ENCODE measurements around the gene ACVR1B.
A peak's percentile ranks its signal among the peaks of the same experiment; 100 is the strongest.

Gene ACVR1B

DNA sequence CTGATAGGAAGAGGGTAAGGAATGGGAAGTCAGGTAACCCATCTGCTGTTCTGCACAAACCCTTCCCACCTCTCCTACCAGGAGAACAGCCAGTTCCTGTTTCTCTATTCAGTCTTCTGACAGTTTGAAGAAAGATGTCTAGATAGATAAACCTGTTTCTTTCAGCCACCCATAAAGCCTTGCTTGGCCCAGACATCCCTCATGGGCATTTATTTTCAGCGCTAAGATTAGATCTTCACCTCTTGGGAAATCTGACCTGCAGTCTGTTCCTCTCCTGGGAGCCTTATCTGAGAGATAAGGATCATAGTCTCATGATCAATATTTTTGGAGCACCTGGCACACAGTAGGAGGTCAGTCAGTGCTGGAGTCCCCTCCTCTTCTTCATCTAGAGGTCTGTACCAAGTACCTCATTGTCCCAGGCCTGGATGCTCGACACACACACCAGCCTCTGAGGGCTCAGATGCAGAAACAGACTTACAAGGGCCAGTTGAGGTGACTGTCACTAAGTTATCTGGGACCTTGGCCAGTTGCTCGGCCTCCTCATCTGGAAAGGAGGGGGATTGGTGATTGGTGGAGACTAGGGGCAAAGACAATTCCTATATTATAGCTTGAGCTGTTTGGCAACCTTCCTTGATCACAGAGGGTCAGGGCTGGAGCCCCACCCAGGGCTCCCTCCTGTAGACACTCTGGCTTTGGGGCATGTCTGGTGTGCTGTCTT is 26.0 kb upstream of the ACVR1B start:
- Mint-ChIP-seq H3K27me3 (peaks cover 3% of the 10 kb centered on the region), H3K27ac (no peak overlapping the region), H3K36me3 (ENCODE audit: low read depth) (no peaks in the 10 kb centered on the region), H3K4me3 (no peak overlapping the region), H3K9me3 (no peaks in the 10 kb centered on the region), H3K4me1 (ENCODE audit: low read depth) (peaks cover 11% of the 10 kb centered on the region)
- DNase-seq = no peak

DNA sequence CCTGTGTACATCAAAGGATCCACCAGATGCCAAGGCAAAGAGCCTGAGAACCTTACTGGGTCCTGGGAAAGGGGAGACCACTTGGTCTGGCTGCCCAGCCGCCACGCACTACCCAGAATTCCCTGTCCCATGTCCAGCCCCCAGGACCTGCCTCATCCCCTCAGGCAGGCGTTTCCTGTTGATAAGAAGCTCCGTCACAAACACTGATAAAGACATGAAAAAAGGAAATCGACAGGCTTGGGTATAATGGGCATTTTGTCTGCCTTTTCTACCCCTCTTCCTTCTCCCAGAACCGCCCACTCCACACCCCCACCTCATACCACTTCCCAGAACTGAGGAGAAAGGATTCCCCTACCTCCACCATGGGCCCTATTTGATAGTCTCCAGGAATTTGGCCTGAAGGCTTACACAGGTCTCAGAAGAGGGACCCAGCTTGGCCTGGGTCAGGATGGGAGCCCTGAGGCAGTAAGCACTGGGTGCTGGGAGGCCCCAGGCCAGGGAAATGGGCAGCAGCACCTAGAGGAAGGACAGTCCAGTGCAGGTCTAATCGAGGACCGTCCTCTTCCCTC is 25.4 kb upstream of the ACVR1B start:
- H3K9me3 Mint-ChIP-seq = no peaks in the 10 kb centered on the region
- H3K36me3 Mint-ChIP-seq (ENCODE audit: low read depth) = no peaks in the 10 kb centered on the region
- peaks cover 3% of the 10 kb centered on the region for H3K27me3 Mint-ChIP-seq
- DNase-seq = no peak
- H3K27ac Mint-ChIP-seq = no peak overlapping the region
- no peak overlapping the region for H3K4me3 Mint-ChIP-seq
- peaks cover 11% of the 10 kb centered on the region for H3K4me1 Mint-ChIP-seq (ENCODE audit: low read depth)

DNA sequence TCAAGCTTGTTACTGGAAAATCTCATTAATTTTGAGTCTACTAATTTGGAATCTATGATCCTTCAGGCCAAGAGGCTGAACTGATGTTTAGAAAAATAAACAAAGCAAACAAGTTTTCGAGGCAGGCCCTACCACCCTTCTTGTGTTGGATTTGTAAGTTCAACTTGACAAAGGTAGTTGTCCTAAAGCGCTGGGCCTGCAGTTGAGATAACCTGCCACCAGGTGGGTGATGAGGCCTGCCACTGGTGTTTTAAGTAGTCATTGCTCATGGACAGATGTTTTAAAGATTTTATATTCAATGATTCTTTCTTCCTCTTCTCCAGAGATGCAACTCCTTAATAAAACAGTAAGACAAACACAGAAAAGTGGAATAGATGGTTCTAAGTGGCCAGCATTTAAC is 24.8 kb upstream of the ACVR1B start:
- DNase-seq = peak; percentile 70
- no peak overlapping the region for H3K4me3 Mint-ChIP-seq
- H3K36me3 Mint-ChIP-seq (ENCODE audit: low read depth) = no peaks in the 10 kb centered on the region
- no peaks in the 10 kb centered on the region for H3K9me3 Mint-ChIP-seq
- H3K27me3 Mint-ChIP-seq = peaks cover 3% of the 10 kb centered on the region
- H3K4me1 Mint-ChIP-seq (ENCODE audit: low read depth) = peaks cover 11% of the 10 kb centered on the region
- no peak overlapping the region for H3K27ac Mint-ChIP-seq

DNA sequence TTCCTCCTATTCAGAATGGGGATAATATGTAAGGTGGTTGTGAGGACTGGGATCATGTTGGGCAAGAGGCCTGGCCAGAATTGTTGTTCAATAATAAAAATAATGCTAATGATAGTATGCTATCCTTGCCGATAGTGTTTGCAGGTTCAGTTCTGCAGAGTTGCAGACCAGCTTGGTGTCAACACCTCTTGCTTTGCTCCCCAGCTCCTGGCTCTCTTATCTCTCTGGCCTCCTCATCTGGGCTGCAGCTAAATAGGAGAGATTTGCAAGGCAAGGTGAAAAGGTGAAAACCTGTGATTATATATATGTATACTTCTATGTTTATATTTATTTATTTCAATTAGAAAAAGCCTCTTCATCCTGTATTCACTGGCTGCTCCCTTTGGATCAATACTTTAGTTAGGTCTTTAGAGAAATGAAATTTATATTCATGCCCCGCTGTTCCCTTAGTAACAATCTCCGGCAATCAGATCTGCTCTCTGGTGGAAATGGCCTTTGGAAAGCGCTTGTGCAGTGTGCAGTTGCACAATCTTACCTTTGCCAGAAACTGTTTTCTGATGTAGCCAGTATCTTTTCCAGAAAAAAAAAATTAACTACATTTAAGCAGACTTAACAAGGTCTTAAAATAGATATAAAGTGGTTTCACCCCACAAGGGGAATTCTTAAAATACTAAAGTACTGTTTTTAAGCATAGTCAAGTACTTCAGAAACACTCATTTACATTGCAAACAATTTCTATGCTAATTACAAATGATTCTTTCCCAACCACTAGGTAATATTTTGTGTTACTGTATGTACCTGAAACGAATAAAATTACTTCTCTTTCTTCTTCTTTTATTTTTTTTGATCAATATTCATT is 19.1 kb upstream of the ACVR1B start:
- DNase-seq = no peak
- Mint-ChIP-seq H3K4me3 (no peak overlapping the region), H3K4me1 (ENCODE audit: low read depth) (no peaks in the 10 kb centered on the region), H3K27ac (no peak overlapping the region), H3K9me3 (no peaks in the 10 kb centered on the region), H3K36me3 (ENCODE audit: low read depth) (no peaks in the 10 kb centered on the region), H3K27me3 (no peaks in the 10 kb centered on the region)

DNA sequence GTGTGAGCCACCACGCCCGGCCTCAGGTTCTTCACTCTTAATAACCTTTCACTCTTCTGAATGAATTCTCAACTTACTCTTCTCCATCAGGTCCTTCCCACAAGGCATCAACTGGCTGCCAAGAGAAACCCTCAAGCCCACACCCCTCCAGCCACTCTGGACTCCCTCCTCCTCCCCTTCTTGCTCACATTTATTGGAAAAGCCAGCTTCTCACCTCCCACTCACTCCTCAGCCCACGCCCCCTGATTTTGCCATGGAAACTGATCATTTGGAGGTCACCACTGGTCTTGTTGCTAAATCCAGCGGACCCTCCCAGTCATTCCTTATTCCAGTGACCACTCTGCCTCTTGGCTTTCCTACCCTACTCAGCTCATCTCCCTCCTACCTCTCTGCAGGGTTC is 17.4 kb upstream of the ACVR1B start:
- DNase-seq = no peak
- H3K4me1 Mint-ChIP-seq (ENCODE audit: low read depth) = no peaks in the 10 kb centered on the region
- H3K4me3 Mint-ChIP-seq = no peak overlapping the region
- H3K27ac Mint-ChIP-seq = no peak overlapping the region
- H3K27me3 Mint-ChIP-seq = no peaks in the 10 kb centered on the region
- H3K9me3 Mint-ChIP-seq = no peaks in the 10 kb centered on the region
- no peaks in the 10 kb centered on the region for H3K36me3 Mint-ChIP-seq (ENCODE audit: low read depth)

DNA sequence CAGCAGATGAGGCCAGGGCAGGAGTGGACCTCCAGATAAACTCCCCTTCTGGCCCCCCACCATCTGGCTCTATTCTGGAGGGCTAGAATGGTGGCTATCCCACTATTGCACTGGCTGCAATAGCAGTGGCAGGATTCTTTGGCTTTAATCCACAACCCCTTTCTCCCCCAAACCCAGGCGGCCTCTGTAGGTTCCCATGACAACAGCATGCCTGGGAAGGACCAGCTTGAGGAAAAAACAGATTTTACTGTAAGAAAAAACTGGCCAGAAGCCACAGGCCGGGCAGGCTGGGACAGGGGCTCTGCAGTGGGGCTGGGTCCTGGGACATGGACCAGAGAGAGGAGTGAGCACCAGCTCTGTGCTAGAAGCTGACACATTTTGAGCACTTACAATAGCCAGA is 13.6 kb upstream of the ACVR1B start:
- DNase-seq = no peak

DNA sequence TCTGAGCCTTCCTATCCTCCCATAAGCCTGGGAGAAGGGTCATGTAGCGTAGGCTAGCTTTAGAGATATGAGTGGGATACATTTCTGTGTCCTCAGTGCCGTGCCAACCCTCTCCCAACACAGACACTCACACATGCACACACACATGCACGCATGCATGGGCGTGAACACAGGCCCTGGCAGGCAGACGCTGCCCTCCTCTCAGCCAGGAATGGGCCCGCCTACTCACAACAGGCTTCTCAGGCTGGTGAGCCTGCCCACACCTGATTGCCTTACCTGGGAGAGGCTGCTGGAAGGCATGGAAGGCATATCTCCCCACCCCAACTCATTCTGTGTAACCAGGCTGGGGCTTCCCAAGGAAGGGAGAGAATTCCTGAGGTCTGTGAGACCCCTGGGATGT is 12.8 kb upstream of the ACVR1B start:
- no peaks in the 10 kb centered on the region for H3K9me3 Mint-ChIP-seq
- no peak overlapping the region for H3K4me3 Mint-ChIP-seq
- H3K27me3 Mint-ChIP-seq = peaks cover 7% of the 10 kb centered on the region
- H3K36me3 Mint-ChIP-seq (ENCODE audit: low read depth) = no peaks in the 10 kb centered on the region
- no peak overlapping the region for H3K27ac Mint-ChIP-seq
- no peak for DNase-seq
- peaks cover 2% of the 10 kb centered on the region for H3K4me1 Mint-ChIP-seq (ENCODE audit: low read depth)

More for the DNA sequence above, 13.6 kb upstream of the ACVR1B start:
- peaks cover 2% of the 10 kb centered on the region for H3K4me1 Mint-ChIP-seq (ENCODE audit: low read depth)
- H3K9me3 Mint-ChIP-seq = no peaks in the 10 kb centered on the region
- H3K27me3 Mint-ChIP-seq = peaks cover 7% of the 10 kb centered on the region
- H3K27ac Mint-ChIP-seq = no peak overlapping the region
- no peaks in the 10 kb centered on the region for H3K36me3 Mint-ChIP-seq (ENCODE audit: low read depth)
- H3K4me3 Mint-ChIP-seq = no peak overlapping the region

DNA sequence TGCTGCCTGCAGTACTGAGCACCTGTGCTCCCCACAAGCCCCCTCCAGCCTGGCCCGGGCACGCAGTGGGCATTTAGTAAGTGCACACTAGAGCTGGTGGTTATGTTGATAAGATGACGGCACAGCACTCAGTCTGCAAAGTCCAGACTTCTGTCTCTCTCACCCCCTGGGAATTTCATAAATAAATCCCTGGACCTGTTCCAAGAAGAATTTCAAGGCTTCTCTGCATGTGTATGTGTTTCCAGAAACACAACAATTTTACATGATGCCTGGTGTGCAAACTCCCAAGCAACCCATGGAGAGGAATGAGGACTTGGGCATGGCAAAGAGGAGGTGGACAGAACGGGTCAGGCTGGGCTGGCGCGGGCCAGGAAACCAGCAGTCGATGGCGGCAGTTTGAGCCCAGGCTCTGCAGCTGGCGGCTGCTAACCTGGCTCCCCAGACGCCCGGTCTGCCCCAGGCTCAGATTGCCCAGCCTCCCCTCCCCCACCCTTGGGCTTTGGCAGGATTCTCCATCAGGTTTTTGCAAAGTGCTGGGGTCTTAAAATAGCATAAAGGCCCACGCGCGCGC is 10.4 kb upstream of the ACVR1B start:
- Mint-ChIP-seq H3K4me1 (ENCODE audit: low read depth) (peaks cover 2% of the 10 kb centered on the region), H3K4me3 (no peak overlapping the region), H3K36me3 (ENCODE audit: low read depth) (no peaks in the 10 kb centered on the region), H3K27me3 (peaks cover 7% of the 10 kb centered on the region), H3K9me3 (peaks cover 5% of the 10 kb centered on the region), H3K27ac (no peak overlapping the region)
- no peak for DNase-seq

DNA sequence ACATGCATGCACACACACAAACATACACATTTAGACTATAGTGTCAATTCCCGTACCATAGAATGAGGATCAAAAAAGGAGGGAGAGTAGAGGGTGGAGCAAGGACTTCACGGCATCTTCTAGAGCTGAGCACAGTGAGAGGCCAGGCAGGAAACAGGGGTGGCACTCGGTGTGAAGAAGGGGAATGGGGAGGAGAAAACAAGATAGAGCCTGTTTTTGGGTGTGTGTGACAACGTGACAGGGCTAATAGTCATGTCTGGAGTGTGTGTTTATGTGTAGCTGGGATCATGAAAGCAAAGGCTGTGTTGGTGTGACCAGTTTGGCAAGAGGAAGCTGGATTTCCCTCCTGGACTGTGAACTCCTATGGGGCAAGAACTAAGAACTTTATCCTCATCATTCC is 9.9 kb upstream of the ACVR1B start:
- H3K4me1 Mint-ChIP-seq (ENCODE audit: low read depth) = peaks cover 2% of the 10 kb centered on the region
- H3K4me3 Mint-ChIP-seq = no peak overlapping the region
- H3K9me3 Mint-ChIP-seq = peaks cover 5% of the 10 kb centered on the region
- DNase-seq = no peak
- peaks cover 7% of the 10 kb centered on the region for H3K27me3 Mint-ChIP-seq
- no peaks in the 10 kb centered on the region for H3K36me3 Mint-ChIP-seq (ENCODE audit: low read depth)
- no peak overlapping the region for H3K27ac Mint-ChIP-seq

DNA sequence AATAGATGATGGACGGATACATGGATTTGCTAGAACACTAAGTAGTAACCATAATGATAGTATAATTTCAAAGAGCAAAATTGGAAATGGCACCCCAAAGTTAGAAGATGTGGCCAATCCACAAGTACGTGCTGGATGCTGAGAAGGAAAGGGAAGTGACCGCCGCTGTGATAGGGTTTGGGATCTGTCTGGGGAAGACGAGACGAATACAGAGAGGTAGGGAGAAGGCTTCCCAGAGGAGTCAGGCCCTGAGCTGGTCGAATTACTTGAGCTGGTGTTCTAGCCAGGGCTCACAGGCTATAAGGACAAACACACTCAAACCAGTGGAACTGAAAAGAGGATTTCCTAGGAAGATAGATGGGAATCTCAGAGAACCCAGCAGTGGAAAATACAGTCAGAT is 9.4 kb upstream of the ACVR1B start:
- H3K4me1 Mint-ChIP-seq (ENCODE audit: low read depth) = peaks cover 2% of the 10 kb centered on the region
- peaks cover 5% of the 10 kb centered on the region for H3K9me3 Mint-ChIP-seq
- DNase-seq = no peak
- H3K36me3 Mint-ChIP-seq (ENCODE audit: low read depth) = no peaks in the 10 kb centered on the region
- peaks cover 7% of the 10 kb centered on the region for H3K27me3 Mint-ChIP-seq
- H3K27ac Mint-ChIP-seq = no peak overlapping the region
- H3K4me3 Mint-ChIP-seq = no peak overlapping the region

DNA sequence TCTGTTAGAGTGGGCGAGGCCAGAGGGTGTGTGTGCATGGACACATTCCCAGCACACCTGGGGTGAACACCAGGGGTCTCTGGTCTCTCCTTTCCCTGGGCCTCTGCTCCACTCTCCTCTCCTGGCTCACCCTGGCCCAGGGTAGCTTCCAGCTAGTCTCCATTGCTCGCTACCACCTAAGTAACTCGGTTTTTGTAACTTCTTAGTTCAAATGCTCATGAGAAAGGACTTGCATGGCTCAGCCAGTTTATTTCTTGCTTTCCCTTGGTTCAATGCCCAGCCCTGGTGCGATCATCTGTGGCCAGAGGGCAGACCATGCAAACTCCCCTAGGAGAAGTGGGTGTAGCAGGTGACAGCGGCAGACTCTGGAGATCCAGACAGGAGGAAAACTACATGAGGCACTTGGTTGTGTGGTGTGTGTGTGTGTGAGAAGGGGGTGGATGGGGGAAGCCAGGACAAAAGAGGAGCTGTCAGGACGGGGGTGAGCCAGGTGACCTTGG is 8.9 kb upstream of the ACVR1B start:
- Mint-ChIP-seq H3K9me3 (peaks cover 5% of the 10 kb centered on the region), H3K27me3 (peaks cover 7% of the 10 kb centered on the region), H3K36me3 (ENCODE audit: low read depth) (no peaks in the 10 kb centered on the region), H3K27ac (no peak overlapping the region), H3K4me1 (ENCODE audit: low read depth) (peaks cover 2% of the 10 kb centered on the region), H3K4me3 (no peak overlapping the region)
- DNase-seq = no peak

DNA sequence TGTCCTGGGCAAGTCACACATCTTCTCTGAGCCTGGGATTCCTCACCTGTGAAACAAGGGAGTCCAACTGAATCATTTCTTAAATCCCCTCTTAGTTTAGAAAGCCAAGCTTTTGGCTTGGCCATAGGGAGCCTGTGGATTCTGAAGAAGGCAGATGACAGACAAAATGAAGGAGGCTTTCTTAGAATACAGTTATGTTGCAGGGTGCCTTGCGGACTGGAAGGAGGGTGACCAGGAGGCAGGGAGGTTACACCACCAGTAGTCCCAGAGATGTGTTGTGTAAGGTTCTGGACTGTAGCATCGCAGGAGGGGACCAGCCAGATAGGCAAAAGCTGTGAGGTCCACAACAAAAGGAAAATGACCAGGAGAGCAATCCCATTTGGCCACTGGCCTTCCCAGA is 8.2 kb upstream of the ACVR1B start:
- Mint-ChIP-seq H3K4me1 (ENCODE audit: low read depth) (peaks cover 2% of the 10 kb centered on the region), H3K27ac (no peak overlapping the region), H3K27me3 (peaks cover 7% of the 10 kb centered on the region), H3K36me3 (ENCODE audit: low read depth) (no peaks in the 10 kb centered on the region), H3K4me3 (no peak overlapping the region), H3K9me3 (peaks cover 5% of the 10 kb centered on the region)
- no peak for DNase-seq

DNA sequence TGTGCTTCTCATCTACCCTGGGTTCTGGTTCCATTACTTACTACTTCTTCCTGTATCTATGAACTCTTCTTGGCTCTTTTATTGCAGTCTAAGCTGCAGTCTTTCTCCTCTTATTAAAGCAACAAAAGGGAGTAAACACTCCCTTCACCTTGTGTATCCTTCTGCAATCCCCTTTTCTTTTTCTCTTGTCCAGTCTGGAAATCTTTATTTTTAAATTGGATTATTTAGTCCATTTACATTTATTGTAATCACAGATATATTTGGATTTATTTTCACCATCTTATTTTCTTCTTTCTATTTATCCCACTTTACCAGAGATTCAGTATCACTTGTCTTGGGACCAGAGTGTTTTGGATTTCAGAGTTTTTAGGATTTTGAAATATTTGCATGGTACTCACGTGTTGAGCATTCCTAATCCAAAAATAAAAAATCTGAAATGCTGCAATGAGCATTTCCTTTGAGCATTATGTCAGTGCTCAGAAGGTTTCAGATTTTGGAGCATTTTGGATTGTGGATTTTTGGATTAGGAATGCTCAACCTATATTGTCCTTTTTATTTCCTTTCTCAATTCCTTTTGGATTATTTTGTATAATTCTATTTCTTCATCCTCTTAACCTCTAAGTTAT is 6.8 kb upstream of the ACVR1B start:
- no peak for DNase-seq
- Mint-ChIP-seq H3K27ac (no peak overlapping the region), H3K4me1 (ENCODE audit: low read depth) (peaks cover 2% of the 10 kb centered on the region), H3K36me3 (ENCODE audit: low read depth) (no peaks in the 10 kb centered on the region), H3K4me3 (no peak overlapping the region), H3K9me3 (peaks cover 5% of the 10 kb centered on the region), H3K27me3 (peaks cover 9% of the 10 kb centered on the region)

DNA sequence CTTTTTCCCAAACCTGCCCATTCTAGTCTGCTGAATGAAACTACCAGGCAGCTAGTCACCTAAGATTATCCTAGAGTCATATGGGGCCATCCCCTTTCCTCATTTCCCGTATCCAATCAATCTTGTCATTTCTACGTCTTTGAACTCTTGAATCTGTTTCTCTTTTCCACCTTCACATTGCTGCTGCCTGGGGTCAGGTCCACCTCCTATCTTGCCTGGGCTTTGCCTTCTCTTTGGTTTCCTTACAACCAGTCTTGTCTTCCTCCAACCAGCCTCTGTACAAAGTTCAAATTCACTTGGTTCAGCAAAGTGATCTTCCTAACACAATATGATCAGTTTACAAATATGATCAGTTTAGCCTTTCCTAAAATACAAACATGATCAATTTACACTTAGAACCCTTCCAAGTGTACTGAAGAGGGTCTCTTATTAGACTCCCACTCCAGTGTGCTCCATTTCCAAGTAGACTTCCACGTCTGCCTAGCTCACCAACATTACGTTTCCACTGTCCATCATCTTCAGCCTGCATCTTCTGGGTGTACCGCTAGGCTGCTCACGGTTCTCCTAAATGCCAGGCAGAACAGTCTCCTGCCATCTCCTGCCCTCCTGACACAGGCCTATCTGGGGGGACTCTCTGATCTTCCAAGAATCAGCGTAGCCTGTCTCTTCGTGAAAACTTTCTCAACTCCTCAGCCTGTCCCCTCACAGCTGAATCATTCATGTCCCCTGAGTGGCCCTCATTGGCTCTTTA is 4.1 kb upstream of the ACVR1B start:
- Mint-ChIP-seq H3K27me3 (peaks cover 8% of the 10 kb centered on the region), H3K4me3 (no peak overlapping the region), H3K36me3 (ENCODE audit: low read depth) (no peaks in the 10 kb centered on the region), H3K9me3 (peaks cover 5% of the 10 kb centered on the region), H3K27ac (no peak overlapping the region), H3K4me1 (ENCODE audit: low read depth) (peaks cover 8% of the 10 kb centered on the region)
- DNase-seq = no peak
